Activated naive CD8-positive, alpha-beta T cell treated with anti-CD3 and anti-CD28 coated beads for 36 hours (primary cell): ENCODE results near the gene PDCD5. TPM values are rescaled to one million over a fixed set of nuclear protein-coding genes. Genes with fewer than 3 reads are reported as not detected.
"Not testable (repeated sequence)": the region's sequence is repeated elsewhere in the genome, so short reads cannot be mapped to it uniquely, and the experiment has no call there.

Source experiments
- DNase-seq: peaks from one replicate; pipeline ENCODE4 v3.0.0; 2021
- H3K27ac Mint-ChIP-seq: one replicate; pipeline ENCODE4 v1.8.0; 2022; ENCODE audit warnings: mild to moderate bottlenecking, moderate library complexity, mixed read lengths
- H3K27me3 Mint-ChIP-seq: one replicate; pipeline ENCODE4 v1.8.0; 2022; ENCODE audit warnings: mild to moderate bottlenecking, mixed read lengths
- H3K36me3 Mint-ChIP-seq: one replicate; pipeline ENCODE4 v1.8.0; 2021; ENCODE audit warnings: mild to moderate bottlenecking, mixed read lengths
- H3K4me1 Mint-ChIP-seq: one replicate; pipeline ENCODE4 v1.8.0; 2021; ENCODE audit warnings: mixed read lengths
- H3K4me3 Mint-ChIP-seq: one replicate; pipeline ENCODE4 v1.8.0; 2022; ENCODE audit warnings: mild to moderate bottlenecking, moderate library complexity, mixed read lengths
- H3K9me3 Mint-ChIP-seq: one replicate; pipeline ENCODE4 v1.8.0; 2022; ENCODE audit warnings: mixed read lengths
- total RNA-seq, 2 experiments: library from RNA; stranded (reverse); gene quantifications; one replicate each; pipeline ENCODE4 v1.2.3, GENCODE V29; 2021

The PDCD5 gene
- total RNA-seq, result 100 to 1,000 TPM; 243 to 264 TPM

- Mint-ChIP-seq H3K9me3 (no peaks in the 10 kb centered on the region), H3K4me3 (peak within 1 kb of the TSS; percentile 90), H3K27ac (peak within 1 kb of the TSS; percentile 88), H3K27me3 (peaks cover 3% of the 10 kb centered on the region), H3K4me1 (peaks cover 31% of the 10 kb centered on the region), H3K36me3 (peaks cover 41% of the 10 kb centered on the region)
- peak; percentile 96 for DNase-seq
Observed at GRCh38 chr19:32580901-32581704, at the start of gene PDCD5. Gene PDCD5, plus strand, starts transcription at chr19:32581190. Its CDS starts 72 bp downstream, at chr19:32581262.

GRCh38 chr19:32532233-32532632 is 48.8 kb upstream of the PDCD5 start:
- Mint-ChIP-seq H3K4me3 (no peak overlapping the region), H3K27me3 (peaks cover 5% of the 10 kb centered on the region), H3K4me1 (no peaks in the 10 kb centered on the region), H3K36me3 (peaks cover 3% of the 10 kb centered on the region), H3K27ac (no peak overlapping the region), H3K9me3 (peaks cover 12% of the 10 kb centered on the region)
- no peak for DNase-seq

DNA sequence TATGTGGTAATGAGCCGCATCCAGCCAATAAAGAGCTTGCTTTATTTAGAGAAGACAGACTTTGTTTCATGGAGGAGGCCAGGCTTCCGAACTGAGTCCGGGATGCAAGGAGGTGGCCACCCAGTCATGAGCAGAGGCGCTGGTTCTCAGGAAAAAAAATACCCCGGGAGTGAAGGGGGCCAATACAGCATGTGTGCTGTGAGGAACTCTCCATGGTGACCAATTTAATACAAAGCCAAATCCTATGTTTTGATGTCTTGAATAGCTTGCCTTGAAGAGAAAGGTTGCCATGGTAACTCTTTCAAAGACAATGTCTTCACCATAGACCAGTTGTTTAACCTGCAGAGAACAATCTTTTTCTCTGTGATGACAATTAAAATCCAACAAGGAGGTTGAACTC is 43.4 kb upstream of the PDCD5 start:
- H3K4me1 Mint-ChIP-seq, result no peaks in the 10 kb centered on the region
- H3K36me3 Mint-ChIP-seq, result no peaks in the 10 kb centered on the region
- no peak overlapping the region for H3K4me3 Mint-ChIP-seq
- H3K9me3 Mint-ChIP-seq, result peaks cover 15% of the 10 kb centered on the region
- no peak overlapping the region for H3K27ac Mint-ChIP-seq
- peaks cover 3% of the 10 kb centered on the region for H3K27me3 Mint-ChIP-seq
- DNase-seq, result no peak

GRCh38 chr19:32539240-32539916 is 41.6 kb upstream of the PDCD5 start:
- no peak overlapping the region for H3K4me3 Mint-ChIP-seq
- peaks cover 12% of the 10 kb centered on the region for H3K9me3 Mint-ChIP-seq
- H3K36me3 Mint-ChIP-seq, result no peaks in the 10 kb centered on the region
- H3K27ac Mint-ChIP-seq, result no peak overlapping the region
- no peaks in the 10 kb centered on the region for H3K27me3 Mint-ChIP-seq
- DNase-seq, result no peak
- no peaks in the 10 kb centered on the region for H3K4me1 Mint-ChIP-seq

- DNase-seq, result no peak
- H3K36me3 Mint-ChIP-seq, result no peaks in the 10 kb centered on the region
- no peak overlapping the region for H3K4me3 Mint-ChIP-seq
- H3K27ac Mint-ChIP-seq, result no peak overlapping the region
- H3K4me1 Mint-ChIP-seq, result no peaks in the 10 kb centered on the region
- H3K27me3 Mint-ChIP-seq, result no peaks in the 10 kb centered on the region
- peaks cover 9% of the 10 kb centered on the region for H3K9me3 Mint-ChIP-seq
Observed at GRCh38 chr19:32540621-32541020, 40.4 kb upstream of the PDCD5 start.

DNA sequence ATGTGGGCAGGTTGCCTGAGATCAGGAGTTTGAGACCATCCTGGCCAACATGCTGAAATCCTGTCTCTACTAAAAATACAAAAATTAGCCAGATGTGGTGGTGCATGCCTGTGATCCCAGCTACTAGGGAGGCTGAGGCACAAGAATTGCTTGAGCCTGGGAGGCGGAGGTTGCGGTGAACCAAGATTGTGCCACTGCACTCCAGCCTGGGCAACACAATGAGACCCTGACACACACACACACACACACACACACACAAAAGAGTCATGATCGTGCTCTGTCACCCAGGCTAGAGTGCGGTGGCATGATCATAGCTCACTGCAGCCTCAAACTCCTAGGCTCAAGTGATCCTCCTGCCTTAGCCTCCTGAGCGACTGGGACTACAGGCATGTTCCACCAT is 39.6 kb upstream of the PDCD5 start:
- not testable (repeated sequence) for H3K36me3 Mint-ChIP-seq, H3K27me3 Mint-ChIP-seq

DNA sequence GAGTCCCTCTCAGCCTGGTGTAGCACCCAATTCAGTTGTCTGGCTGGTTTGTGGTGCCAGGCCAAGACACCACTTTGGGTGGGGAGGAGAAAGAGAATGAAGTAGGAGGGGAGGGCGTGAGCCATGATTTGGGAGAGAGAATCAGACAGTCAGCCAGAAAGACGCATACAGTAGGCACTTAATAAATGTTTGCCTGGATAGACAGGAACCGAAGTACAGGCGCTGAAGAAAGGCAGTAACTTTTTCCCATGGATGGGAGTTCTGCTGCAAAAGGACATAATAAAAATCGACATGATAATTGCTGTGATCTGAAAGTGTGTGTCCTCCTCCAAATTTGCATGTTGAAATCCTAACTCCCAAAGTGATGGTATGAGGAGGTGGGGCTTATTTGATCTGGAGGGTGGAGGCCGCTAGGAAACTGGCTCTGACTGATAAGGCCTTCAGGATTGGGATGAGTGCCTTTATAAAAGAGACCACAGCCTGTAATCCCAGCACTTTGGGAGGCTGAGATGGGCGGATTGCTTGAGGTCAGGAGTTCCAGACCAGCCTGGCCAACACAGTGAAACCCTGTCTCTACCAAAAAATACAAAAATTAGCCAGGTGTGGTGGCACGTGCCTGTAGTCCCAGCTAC is 38.4 kb upstream of the PDCD5 start:
- no peaks in the 10 kb centered on the region for H3K4me1 Mint-ChIP-seq
- no peak overlapping the region for H3K27ac Mint-ChIP-seq
- no peak overlapping the region for H3K4me3 Mint-ChIP-seq
- no peaks in the 10 kb centered on the region for H3K36me3 Mint-ChIP-seq
- no peak for DNase-seq
- peaks cover 9% of the 10 kb centered on the region for H3K9me3 Mint-ChIP-seq
- H3K27me3 Mint-ChIP-seq, result no peaks in the 10 kb centered on the region

More for the DNA sequence above, 39.6 kb upstream of the PDCD5 start:
- not testable (repeated sequence) for H3K9me3 Mint-ChIP-seq, H3K27ac Mint-ChIP-seq, DNase-seq, H3K4me1 Mint-ChIP-seq, H3K4me3 Mint-ChIP-seq

GRCh38 chr19:32543115-32543900 is 37.7 kb upstream of the PDCD5 start:
- Mint-ChIP-seq H3K36me3 (no peaks in the 10 kb centered on the region), H3K4me3 (no peak overlapping the region)

GRCh38 chr19:32544917-32545316 is 36.1 kb upstream of the PDCD5 start:
- H3K27ac Mint-ChIP-seq, result no peak overlapping the region
- no peaks in the 10 kb centered on the region for H3K4me1 Mint-ChIP-seq
- DNase-seq, result no peak
- no peaks in the 10 kb centered on the region for H3K36me3 Mint-ChIP-seq
- H3K4me3 Mint-ChIP-seq, result no peak overlapping the region
- no peaks in the 10 kb centered on the region for H3K27me3 Mint-ChIP-seq
- H3K9me3 Mint-ChIP-seq, result no peaks in the 10 kb centered on the region

More at GRCh38 chr19:32543115-32543900, 37.7 kb upstream of the PDCD5 start:
- Mint-ChIP-seq H3K9me3 (peaks cover 5% of the 10 kb centered on the region), H3K4me1 (no peaks in the 10 kb centered on the region), H3K27ac (no peak overlapping the region), H3K27me3 (no peaks in the 10 kb centered on the region)
- DNase-seq, result no peak

- DNase-seq, result no peak
- Mint-ChIP-seq H3K4me1 (no peaks in the 10 kb centered on the region), H3K9me3 (no peaks in the 10 kb centered on the region), H3K4me3 (no peak overlapping the region), H3K27me3 (no peaks in the 10 kb centered on the region), H3K27ac (no peak overlapping the region), H3K36me3 (no peaks in the 10 kb centered on the region)
Observed at GRCh38 chr19:32550666-32551065, 30.3 kb upstream of the PDCD5 start.

GRCh38 chr19:32555786-32556185 is 25.2 kb upstream of the PDCD5 start:
- H3K4me1 Mint-ChIP-seq, result no peaks in the 10 kb centered on the region
- H3K27ac Mint-ChIP-seq, result no peak overlapping the region
- H3K4me3 Mint-ChIP-seq, result no peak overlapping the region
- no peak for DNase-seq
- H3K27me3 Mint-ChIP-seq, result peaks cover 7% of the 10 kb centered on the region
- H3K9me3 Mint-ChIP-seq, result no peaks in the 10 kb centered on the region
- no peaks in the 10 kb centered on the region for H3K36me3 Mint-ChIP-seq

GRCh38 chr19:32558607-32559228 is 22.3 kb upstream of the PDCD5 start:
- H3K27me3 Mint-ChIP-seq, result peaks cover 7% of the 10 kb centered on the region
- no peaks in the 10 kb centered on the region for H3K9me3 Mint-ChIP-seq
- no peaks in the 10 kb centered on the region for H3K4me1 Mint-ChIP-seq
- H3K36me3 Mint-ChIP-seq, result no peaks in the 10 kb centered on the region
- DNase-seq, result no peak
- no peak overlapping the region for H3K27ac Mint-ChIP-seq
- H3K4me3 Mint-ChIP-seq, result no peak overlapping the region

DNA sequence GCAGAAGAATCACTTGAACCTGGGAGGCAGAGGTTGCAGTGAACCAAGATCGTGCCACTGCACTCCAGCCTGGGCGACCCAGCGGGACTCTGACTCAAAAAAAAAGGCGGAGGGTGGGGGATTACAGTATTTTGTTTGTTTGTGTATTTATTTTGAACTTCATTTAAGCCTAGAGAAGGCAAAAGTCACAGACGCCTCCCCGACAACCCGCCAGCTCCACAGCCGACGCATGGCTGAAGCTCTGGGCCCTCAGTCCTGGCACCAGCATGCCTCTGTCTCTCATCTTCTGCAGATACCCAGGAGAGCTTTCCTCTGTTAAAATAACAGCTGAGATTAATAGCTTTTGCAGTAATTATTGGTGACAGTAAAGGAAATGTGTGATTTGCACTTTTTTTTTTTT is 17.2 kb upstream of the PDCD5 start:
- Mint-ChIP-seq H3K9me3 (no peaks in the 10 kb centered on the region), H3K27me3 (peaks cover 7% of the 10 kb centered on the region), H3K27ac (no peak overlapping the region), H3K36me3 (no peaks in the 10 kb centered on the region), H3K4me3 (no peak overlapping the region), H3K4me1 (no peaks in the 10 kb centered on the region)
- no peak for DNase-seq

DNA sequence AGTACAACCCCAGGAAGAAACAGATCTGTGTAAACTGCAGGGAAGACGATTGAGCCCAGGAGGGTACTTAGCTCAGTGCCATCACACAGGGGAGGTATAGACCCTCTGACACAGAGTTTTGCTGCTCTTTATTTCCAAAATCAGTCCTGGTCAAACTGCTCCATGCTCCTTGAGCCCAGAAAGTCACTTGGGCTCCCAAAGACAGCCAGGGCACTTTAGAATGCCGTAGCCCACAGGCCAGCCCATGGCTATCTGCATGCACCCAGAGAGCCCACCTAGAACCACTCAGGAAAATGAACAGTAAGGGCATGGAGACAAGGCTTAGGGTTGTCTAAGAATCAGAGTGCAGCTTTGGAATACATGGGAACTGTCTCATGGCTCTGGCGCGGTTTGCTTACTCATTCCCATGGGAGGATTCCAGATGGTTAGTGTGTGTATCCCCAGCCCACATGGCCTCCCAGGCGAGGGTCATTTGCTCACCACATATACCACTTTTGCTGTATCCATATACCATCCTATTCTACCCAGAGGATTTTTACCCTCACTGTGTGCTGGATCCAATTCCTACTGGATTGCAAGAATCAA is 14.7 kb upstream of the PDCD5 start:
- Mint-ChIP-seq H3K27ac (no peak overlapping the region), H3K4me1 (peaks cover 2% of the 10 kb centered on the region), H3K4me3 (no peak overlapping the region), H3K36me3 (no peaks in the 10 kb centered on the region), H3K27me3 (peaks cover 22% of the 10 kb centered on the region), H3K9me3 (no peaks in the 10 kb centered on the region)
- no peak for DNase-seq
